Thyroid gland (tissue), 4 donors: ENCODE data around the gene RPH3AL. TPM values are rescaled to one million over a fixed set of nuclear protein-coding genes. Genes with fewer than 3 reads are reported as not detected.

Experiments used
- DNase-seq, 2 donors: peaks; one replicate each; pipeline ENCODE4 v3.0.0-alpha.2; 2019
- H3K27ac ChIP-seq, 3 donors: fragments of 200-600 bp; sonication (generic); 1 replicate in 2 of 3; 2 replicates in 1 of 3; pipeline ENCODE4 v1.5.1; 2016 to 2019; ENCODE audit warnings: mild to moderate bottlenecking in 1 of 3, moderate library complexity in 1 of 3
- H3K27me3 ChIP-seq: fragments of 200-600 bp; sonication (generic); one replicate; pipeline ENCODE4 v1.5.1; 2019
- H3K36me3 ChIP-seq, 2 donors: fragments of 200-600 bp; sonication (generic); one replicate each; pipeline ENCODE4 v1.5.1; 2016 to 2019
- H3K4me1 ChIP-seq, 2 donors: fragments of 200-600 bp; sonication (generic); one replicate each; pipeline ENCODE4 v1.5.1; 2017 to 2019
- H3K4me3 ChIP-seq, 3 donors: fragments of 200-600 bp; sonication (generic); replicated peaks in 1 of 3; 1 replicate in 2 of 3; 2 replicates in 1 of 3; pipeline ENCODE4 v1.5.1; 2016; ENCODE audit warnings: mild to moderate bottlenecking in 1 of 3
- H3K9me3 ChIP-seq: fragments of 200-600 bp; sonication (generic); one replicate; pipeline ENCODE4 v1.5.1; 2017
- POLR2A ChIP-seq, 2 donors: fragments of 450-650 bp; IDR thresholded peaks; one replicate each; pipeline ENCODE4 v1.6.1; 2017; ENCODE audit warnings: antibody characterized with exemption in 2 of 2, mild to moderate bottlenecking in 2 of 2, moderate library complexity in 1 of 2
- WGBS, 2 donors: methylation state at CpG; one replicate each; pipeline ENCODE4 v1.1.5; 2017; 5-methylcytosine and 5-hydroxymethylcytosine counted together
- intact Hi-C: fragments of 100-400 bp; cut with DNase I; formaldehyde crosslinking; loops from one replicate; pipeline ENCODE4 v1.15.1; 2023
- total RNA-seq, 4 donors: library from RNA; depleted of rRNA; stranded (reverse); fragments of >200 nt; gene quantifications; one replicate each; pipeline ENCODE4 v1.2.3, GENCODE V29; 2016
- TF ChIP-seq, protein P1 (sequence below), 6 experiments: fragments of 200-600 bp in 3 of 6; fragments of 450-650 bp in 3 of 6; sonication (generic) in 3 of 6; IDR thresholded peaks; one replicate each; pipeline ENCODE4 v1.5.1; 2016 to 2019; ENCODE audit warnings: antibody characterized with exemption in 6 of 6, mild to moderate bottlenecking in 2 of 6, inconsistent platforms in 1 of 6, moderate library complexity in 1 of 6

RPH3AL gene
- total RNA-seq, 4 donors from 2014 or later, result 19.1 to 47.7 (median 42.5) TPM

DNA sequence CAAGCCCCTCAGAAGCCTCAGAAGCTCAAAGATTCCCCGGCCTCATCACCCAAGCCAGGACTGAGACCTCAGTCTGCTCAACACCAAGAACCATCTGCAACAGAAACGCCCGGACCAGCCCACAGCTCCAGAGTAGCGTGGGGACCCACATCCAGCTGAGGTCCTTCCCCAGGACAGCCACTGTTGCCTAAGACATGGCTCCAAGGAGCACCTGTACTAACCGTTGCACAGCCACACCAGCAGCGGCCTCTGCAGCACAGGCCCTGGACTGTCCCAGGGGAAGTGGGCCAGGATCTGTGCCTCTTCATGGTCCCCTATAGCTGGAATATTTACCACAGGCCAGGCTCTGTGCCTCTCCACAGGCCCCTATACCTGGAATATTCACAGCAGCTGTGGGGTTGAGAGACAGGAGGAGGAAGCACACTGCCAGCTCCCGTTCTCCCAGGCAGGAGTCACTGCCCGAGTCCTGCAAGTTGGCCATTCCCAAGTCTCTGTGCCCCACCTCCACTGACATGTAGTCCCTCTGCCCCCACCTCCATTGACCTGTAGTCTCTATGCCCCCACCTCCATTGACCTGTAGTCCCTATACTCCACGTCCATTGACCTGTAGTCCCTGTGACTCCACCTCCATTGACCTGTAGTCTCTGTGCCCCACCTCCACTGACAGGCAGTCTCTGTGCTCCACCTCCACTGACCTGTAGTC is 38.5 kb downstream of the RPH3AL start:
- no peaks in the 10 kb centered on the region for H3K4me1 ChIP-seq
- H3K36me3 ChIP-seq, result peaks cover 0 to 5% of the 10 kb centered on the region in 2 donors
- WGBS, 2 donors, result 96 to 100% methylated on average over 5 to 7 of the region's 9 CpGs
- DNase-seq, result no peak
- no peaks in the 10 kb centered on the region for H3K9me3 ChIP-seq
- TF ChIP-seq POLR2A (IDR thresholded peaks at IDR 0.05), result no peak
- TF ChIP-seq, protein P1, sequence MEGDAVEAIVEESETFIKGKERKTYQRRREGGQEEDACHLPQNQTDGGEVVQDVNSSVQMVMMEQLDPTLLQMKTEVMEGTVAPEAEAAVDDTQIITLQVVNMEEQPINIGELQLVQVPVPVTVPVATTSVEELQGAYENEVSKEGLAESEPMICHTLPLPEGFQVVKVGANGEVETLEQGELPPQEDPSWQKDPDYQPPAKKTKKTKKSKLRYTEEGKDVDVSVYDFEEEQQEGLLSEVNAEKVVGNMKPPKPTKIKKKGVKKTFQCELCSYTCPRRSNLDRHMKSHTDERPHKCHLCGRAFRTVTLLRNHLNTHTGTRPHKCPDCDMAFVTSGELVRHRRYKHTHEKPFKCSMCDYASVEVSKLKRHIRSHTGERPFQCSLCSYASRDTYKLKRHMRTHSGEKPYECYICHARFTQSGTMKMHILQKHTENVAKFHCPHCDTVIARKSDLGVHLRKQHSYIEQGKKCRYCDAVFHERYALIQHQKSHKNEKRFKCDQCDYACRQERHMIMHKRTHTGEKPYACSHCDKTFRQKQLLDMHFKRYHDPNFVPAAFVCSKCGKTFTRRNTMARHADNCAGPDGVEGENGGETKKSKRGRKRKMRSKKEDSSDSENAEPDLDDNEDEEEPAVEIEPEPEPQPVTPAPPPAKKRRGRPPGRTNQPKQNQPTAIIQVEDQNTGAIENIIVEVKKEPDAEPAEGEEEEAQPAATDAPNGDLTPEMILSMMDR (IDR thresholded peaks at IDR 0.05), result no peak
- intact Hi-C loops, result no loop called here
- H3K4me3 ChIP-seq, result no peak overlapping the region
- H3K27me3 ChIP-seq, result no peaks in the 10 kb centered on the region
- H3K27ac ChIP-seq, result no peak overlapping the region

DNA sequence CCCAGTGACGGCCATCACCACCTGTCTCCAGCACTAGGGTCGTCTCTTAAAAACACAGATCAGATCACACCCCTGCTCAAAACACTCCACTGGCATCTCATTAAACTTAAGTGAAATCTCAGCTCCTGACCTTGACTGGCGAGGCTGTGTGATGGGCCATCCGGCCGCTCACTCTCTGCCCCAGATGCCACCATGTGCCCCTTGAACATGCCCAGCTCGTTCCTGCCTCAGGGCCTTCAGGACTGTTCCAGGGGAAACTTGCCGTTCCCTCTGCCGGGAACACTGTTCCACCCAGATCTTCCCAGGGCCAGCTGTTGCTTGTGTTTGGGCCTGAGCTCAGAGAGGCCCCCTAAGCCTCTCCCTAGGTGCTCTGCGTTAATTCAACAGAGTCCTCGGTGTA is 39.4 kb downstream of the RPH3AL start:
- Histone ChIP-seq H3K27me3 (no peaks in the 10 kb centered on the region), H3K27ac (no peak overlapping the region), H3K4me1 (no peaks in the 10 kb centered on the region), H3K9me3 (no peaks in the 10 kb centered on the region), H3K36me3 (no peaks in the 10 kb centered on the region), H3K4me3 (no peak overlapping the region)
- intact Hi-C loops, result no loop called here
- TF ChIP-seq, protein P1 (IDR thresholded peaks at IDR 0.05), result no peak
- no peak for TF ChIP-seq POLR2A (IDR thresholded peaks at IDR 0.05)
- WGBS, 2 donors, result 89 to 90% methylated on average over 8 to 10 of the region's 10 CpGs
- no peak for DNase-seq

DNA sequence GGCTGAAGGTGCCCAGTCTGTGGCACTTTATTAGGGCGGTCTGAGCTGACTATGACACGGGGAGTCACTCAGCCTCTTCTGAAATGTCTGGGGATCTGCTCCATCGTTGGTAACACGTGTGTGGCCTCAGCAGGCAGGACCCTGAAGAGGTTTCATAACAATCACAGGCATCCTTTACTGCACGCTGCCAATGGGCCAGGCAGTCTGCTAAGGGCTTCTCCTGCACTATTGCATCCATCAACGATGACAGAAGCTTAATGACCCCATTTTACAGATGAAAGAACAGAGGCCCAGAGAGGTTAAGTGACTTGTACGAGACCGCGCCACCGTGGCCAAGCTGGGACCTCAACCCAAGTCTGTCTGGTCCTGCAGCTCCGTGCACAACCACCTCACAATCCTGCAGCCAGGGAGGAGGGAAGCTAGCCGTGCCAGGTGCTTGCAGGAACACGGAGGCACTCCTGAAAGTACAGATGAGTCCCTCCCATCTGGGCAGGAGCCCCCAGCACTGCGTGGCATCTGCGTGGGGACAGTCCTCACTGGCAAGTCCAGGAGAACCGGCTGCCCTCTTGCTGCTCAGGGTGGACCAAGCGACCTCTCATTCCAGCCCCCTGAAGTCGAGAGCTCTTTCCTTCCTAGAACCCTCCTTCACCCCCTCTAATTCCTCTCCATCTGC is 40.0 kb downstream of the RPH3AL start:
- no peak for DNase-seq
- no peaks in the 10 kb centered on the region for H3K27me3 ChIP-seq
- H3K4me1 ChIP-seq, result no peaks in the 10 kb centered on the region
- intact Hi-C loops, result no loop called here
- H3K9me3 ChIP-seq, result no peaks in the 10 kb centered on the region
- H3K4me3 ChIP-seq, result no peak overlapping the region
- no peak overlapping the region for H3K27ac ChIP-seq
- no peaks in the 10 kb centered on the region for H3K36me3 ChIP-seq
- 85 to 87% methylated on average over 15 to 16 of the region's 18 CpGs for WGBS, 2 donors
- TF ChIP-seq, protein P1 (IDR thresholded peaks at IDR 0.05), result no peak
- no peak for TF ChIP-seq POLR2A (IDR thresholded peaks at IDR 0.05)

DNA sequence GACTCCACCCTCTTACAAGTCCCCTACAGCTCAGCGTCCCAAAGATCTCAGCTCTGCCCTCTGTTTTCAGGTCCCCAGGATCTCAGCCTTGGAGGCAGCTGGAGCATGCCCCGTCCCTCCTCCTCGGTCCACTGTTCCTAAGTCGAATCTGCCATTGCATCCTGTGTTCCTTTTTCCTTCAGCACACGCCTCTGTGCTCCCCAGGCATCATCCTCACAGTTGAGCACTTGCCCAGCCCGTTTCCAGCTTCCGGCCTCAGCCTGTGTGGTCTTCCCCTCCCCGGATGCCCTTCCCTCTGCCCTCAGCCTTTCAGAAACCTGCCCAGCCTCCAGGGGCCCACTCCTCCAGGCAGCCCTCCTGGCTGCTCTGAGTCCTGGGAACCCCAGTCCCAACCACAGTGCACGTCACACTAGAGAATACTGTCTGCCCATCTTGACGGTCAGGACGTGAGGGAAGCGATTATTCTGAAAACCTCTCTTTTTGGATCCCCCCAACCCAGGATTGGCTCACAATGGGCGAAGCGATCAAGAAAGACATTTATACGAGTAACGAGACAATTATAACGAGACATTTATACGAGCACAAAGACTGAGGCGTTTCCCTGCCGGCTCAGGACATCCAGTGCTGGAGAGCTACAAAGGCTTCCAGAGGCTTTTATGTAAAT is 41.4 kb downstream of the RPH3AL start:
- no peak overlapping the region for H3K4me3 ChIP-seq
- no peaks in the 10 kb centered on the region for H3K36me3 ChIP-seq
- 85 to 87% methylated on average over 20 of the region's 20 CpGs for WGBS, 2 donors
- H3K27me3 ChIP-seq, result no peaks in the 10 kb centered on the region
- H3K9me3 ChIP-seq, result no peaks in the 10 kb centered on the region
- no peak for DNase-seq
- no peak overlapping the region for H3K27ac ChIP-seq
- no peaks in the 10 kb centered on the region for H3K4me1 ChIP-seq
- TF ChIP-seq, protein P1 (IDR thresholded peaks at IDR 0.05), result no peak
- TF ChIP-seq POLR2A (IDR thresholded peaks at IDR 0.05), result no peak
- intact Hi-C loops, result no loop called here
